GM03348 (cell line): Measurements from ENCODE around the gene PTPRN2.
"Not testable (repeated sequence)": the region's sequence is repeated elsewhere in the genome, so short reads cannot be mapped to it uniquely, and the experiment has no call there.

Experiments used
- DNase-seq: peaks from one replicate; pipeline ENCODE4 v3.0.0; 2012; ENCODE audit warnings: low spot score

PTPRN2 gene

DNA sequence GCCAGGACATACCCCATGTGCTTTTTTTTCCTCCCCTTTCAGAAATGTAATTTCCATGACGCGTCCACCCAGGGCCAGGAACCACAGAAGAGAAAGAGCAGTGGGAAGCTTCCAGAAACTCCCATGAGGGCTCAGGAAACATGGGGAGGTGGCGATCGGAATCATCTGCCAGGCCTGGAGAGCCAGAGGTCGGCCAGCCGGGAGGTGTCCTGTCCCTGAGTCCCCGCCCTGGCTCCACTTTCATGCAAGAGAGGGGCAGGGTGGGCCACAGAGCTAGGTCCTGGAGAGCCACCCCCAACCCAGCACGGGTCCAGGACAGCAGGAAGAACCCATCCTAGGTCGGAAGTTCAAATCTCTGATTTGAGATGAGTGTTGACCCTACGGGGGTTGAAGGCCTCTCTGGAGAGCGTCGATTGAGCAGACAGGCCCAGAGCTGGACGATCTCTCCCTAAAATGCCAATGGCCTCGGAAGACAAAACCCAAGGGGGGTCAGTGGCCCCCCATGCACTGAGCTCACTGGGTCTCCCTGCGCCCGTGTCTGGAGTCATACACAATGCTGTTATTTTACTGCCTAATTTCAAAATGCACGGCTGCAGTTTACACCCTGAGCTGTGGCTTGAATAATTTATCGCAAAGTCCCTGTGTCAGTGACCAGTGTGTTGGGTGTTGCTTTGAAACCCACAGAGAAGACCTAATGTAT lies 594.1 kb downstream of the PTPRN2 start:
- no peak for DNase-seq

DNA sequence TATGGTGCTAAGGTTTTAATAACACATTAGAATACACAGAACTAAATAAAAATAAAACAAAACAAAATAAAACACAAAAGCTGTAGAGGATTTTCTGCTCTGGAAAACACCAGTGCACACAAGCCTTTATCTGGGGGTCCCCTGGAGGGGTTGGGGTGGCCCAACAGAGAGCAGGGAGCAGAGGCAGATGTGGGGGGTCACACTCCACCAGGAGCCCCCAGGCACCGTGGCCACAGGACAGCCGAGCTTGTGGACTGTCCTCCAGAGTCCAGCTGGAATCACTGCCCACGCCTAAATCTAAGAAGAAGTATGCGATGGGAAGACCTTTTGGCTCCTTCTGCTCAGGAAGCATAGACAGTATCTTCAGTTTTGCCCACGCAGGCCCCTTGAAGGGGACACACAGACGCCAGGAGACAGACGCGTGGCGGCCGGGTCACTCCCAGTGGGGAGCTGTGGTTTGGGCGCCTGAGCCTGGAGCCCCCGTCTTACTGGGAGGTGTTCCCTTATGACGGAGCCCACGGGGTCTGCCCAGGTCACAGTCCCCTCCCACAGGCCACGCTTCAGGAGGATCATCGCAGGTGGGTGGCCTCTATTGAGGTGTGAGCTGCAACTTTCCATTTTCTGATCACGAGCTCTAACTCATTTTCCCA lies 595.0 kb downstream of the PTPRN2 start:
- DNase-seq: no peak

DNA sequence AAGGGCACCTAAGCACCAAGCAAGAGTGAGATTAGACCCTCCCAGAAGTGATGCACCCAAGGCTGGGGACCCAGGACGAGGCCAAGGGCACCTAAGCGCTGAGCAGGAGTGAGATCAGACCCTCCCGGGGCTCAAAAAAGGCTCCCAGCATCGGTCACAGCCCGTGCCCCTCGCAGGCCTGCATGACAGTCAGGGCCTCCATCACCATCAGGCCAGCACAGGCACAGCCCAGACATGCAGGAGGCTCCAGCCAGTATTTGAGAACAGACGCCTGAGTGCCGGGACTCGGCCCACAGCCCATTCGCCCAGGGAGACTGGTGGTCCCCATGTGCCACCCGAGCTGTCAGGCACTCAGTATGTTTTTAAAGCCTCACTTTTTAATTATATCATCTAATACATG lies 595.9 kb downstream of the PTPRN2 start:
- DNase-seq: no peak

DNA sequence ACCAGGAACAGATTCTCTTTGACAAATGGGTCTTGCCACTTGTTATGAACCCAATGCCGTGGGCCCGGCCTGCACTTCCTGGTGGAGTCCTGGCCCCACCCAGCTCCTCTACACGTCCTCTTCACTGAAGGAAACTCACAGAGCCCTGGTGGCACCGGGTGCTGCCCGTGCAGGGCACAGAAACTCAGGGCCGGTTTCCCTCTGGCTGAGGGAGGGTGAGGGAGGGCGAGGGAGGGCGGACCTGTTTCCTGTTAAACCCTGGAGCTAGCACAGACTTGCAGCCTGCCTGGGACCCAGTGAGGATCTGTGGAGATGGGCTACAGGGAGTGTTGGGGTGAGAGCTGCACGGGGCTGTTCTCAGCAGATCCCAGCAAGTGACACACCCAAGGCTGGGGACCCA lies 596.3 kb downstream of the PTPRN2 start:
- no peak for DNase-seq

DNA sequence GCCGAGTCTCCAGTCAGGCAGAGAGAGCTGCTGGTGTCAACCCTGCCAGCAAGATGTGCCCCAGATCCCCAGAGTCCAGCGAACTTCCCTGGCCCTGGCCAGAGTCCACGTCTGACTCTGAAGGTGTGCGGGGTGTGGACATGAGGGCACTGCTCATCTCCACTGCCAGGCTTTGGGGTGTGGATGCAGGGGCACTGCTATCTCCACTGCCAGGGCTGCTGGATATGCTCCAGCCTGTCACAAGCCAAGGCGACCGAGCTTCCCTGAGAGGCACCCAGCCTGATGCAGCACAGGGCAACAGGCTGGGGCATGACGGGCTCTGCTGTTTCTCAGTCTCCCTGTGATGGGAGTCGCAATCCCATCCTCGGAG lies 596.8 kb downstream of the PTPRN2 start:
- no peak for DNase-seq

DNA sequence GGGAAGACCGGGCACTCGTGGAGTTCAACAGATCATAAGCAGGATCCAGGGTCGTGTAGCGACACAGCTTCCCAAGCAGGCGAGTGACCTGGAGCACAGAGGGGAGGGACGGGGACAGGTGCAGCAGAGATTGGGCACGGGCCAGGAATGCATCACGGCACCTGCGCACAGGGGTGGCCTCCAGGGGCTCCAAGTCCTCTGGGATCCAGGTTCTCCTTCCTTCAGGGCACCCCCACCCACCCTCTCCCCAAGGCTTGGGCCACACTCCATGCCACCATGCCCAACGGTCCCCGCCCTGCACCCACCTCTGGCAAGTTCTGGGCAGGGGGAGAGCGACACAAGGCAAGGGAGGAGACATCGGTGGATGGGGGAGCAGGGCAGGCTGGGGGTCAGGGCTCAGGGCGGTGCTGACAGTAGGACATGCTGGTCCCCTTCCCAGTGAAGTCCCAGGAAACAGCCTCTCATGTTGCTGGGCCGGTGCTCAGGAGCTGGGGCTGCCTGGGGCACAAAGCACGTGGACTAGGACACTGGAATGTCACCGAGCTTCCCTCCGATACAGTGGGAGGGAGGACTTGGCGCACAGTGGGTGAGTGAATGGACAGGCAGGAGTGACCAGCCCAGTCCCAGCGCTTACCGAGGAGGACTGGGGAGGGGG lies 597.3 kb downstream of the PTPRN2 start:
- DNase-seq: no peak

DNA sequence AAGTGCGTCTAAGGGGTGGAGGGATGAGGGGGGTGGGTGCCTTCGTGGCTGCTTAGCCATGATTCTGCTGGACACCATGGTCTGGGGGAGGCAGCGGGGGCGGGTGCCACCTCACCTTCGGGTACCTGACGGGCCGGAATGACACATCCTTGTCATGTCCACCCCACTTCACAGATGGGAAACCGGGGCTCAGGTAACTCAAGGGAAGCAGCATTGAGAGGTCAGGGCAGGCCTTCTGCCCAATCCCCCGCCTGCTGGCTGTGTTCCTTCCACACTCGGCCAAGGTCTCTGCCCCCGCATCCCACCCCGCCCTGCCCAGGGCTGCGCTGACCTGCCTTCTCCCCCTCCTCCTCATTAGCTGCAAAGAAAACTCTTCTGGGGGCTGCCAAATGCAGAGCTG lies 598.0 kb downstream of the PTPRN2 start:
- no peak for DNase-seq

DNA sequence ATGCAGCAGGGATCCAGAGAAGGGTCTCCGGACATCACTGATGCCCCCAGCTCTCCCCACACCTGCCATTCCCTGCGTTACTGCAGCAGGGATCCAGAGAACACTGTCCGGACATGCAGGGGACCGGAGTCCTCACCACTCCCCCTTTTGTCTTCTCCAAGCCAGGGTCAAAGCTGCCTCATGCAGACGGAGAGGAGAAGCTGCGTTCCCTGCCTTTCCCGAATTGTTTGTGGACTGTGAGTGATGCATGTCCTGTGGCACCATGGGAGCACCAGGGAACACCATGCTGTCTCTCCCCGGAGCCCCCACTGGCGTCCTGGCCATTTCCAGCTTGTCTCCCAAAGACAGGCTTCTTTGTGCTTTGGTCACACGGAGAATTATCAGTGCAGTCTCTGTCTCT lies 599.7 kb downstream of the PTPRN2 start:
- no peak for DNase-seq

DNA sequence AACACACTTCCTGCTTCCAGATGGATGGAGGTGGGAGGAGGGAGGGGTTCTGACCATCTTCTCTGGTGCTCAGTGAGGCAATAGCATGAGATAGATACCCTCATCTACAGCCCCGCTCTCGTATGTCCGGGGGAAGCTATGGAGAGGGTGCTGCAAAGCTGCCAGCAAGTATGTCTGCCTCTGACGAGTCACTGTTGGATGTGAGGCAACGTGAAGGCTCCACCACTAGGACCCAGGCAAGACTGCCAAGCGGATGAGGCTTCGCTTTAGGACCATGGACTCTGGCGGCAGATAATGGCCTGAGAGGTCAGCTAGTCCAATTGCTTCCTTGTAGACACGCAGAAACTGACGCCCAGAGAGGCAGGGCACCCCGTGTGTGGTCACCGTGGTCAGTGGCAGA lies 601.6 kb downstream of the PTPRN2 start:
- DNase-seq: no peak

DNA sequence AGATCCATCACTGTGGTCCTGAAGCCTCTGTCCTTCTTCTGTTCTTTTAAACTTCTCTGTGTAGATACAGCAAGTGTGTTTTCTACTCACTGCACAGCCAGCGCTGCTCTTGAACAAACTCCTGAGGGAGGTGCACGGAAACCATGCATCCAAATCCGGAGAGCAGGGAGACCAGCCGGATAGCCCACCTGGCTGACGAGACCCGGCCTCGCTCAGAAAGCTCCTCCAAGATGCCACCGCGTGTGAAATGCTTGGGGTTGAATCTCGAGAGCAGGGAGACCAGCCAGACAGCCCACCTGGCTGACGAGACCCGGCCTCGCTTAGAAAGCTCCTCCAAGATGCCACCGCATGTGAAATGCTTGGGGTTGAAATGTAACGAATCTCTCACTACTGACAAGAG lies 602.0 kb downstream of the PTPRN2 start:
- DNase-seq: no peak

DNA sequence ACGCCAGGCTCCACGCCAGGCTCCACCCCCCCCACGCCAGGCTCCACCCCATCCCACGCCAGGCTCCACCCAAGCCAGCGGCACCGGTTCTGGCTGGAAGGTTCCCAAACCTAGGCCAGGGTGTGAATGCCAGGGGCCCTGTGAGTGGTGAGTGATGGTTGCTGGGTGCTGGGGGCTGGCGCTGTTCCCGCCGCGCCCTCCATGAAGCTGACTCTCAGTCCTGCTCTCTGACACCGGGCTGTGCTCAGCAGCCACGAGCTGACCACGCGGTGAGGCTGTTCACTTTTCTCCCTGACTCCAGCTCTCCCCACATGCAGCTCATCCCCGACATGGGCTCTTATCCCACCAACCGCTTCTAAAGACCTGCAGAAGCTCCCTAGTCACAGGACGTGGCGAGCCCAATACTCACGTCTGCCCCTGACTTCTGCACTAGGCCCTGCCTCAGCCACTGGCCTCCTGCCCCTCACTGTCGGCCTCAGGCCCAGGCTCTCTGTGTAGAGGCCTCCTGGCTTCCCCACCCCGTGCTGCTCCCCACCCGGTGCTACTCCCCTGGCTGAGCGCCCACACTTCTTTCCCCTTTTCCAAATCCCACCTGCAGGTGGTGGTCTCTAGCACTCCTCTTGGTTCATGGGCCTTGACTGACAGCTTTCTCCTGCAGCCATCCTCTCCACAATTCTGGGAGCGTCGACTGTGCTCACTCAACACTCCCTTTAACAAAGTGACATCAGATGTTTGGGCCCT lies 603.0 kb downstream of the PTPRN2 start:
- DNase-seq: no peak

DNA sequence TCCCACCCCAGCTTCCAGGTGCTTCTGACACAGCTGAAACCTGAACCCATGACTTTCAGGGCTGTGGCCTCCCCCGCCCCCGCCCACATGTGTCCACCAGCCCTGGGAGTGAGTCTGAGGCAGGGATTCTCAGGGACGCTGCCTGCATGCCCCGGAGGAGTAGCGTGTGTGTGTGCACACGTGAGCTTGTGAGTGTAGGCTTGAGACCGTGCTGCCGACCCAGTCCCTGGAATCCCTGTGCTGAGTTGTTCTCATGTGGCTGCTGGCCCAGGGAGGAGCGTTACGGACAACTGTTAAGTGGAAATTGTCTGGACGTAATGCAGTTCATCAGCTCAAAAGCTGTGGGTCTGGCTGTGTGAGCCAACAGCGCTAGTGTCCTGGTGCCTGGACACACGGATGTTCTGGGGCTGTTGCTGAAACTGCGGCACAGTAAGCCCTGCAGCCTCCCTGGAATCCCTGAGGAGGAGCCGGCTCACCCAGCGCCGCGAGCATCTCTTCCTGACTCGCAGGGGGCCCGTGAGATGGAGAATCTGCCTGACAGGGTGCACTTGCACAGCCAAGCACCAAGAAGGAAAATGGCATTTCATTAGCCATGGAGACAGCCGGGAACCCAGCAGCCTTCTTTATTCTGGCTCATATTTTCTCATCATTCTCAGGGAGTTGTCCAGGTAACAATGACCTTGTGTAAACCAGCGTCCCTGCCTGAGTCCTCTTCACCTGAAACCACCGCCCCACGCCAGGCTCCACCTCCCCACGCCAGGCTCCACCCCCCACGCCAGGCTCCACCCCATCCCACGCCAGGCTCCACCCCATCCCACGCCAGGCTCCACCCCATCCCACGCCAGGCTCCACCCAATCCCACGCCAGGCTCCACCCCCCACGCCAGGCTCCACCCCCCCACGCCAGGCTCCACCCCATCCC lies 603.9 kb downstream of the PTPRN2 start:
- no peak for DNase-seq

DNA sequence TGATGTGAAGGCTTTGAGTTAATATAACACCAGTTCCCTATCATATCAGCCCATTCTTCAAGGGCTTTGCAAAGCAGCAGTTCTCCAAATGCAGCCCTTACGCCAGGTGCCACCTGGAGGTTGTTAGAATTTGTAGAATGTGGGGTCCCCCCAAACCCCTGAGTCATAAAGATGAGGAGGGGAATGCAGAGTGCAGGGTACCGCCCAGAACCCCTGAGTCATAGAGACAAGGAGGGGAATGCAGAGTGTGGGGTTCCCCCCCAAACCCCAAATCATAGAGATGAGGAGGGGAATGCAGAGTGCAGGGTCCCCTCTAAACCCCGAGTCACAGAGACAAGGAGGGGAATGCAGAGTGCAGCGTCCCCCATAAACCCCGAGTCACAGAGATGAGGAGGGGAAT lies 605.8 kb downstream of the PTPRN2 start:
- no peak for DNase-seq

DNA sequence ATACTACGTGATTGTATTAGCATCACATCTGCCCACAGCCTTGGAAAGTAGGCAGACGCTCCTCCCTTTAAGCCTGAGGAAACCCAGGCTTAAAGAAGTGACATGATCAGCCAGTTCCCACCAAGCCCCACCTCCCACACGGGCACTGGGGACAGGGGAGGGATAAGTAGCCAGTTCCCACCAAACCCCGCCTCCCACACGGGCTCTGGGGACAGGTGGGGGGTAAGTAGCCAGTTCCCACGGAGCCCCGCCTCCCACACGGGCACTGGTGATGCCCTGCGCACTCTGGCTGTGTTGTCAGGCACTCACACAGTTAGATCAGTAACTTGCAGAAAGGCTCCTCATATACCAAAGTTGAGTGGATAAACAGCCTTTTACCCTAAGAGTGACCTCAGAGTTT lies 606.8 kb downstream of the PTPRN2 start:
- no peak for DNase-seq

DNA sequence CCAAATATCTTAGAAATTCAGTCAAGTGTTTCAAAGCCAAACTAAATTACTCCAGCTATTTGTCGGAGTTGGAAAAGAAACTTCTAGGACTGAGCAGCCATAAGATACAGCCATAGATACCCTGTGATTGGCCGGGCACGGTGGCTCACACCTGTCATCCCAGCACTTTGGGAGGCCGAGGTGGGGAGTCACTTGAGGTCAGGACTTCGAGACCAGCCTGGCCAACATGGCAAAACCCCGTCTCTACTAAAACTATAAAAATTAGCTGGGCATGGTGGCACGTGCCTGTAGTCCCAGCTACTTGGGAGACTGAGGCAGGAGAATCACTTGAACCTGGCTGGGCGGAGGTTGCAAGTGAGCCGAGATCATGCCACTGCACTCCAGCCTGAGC lies 607.3 kb downstream of the PTPRN2 start:
- DNase-seq: not testable (repeated sequence)

DNA sequence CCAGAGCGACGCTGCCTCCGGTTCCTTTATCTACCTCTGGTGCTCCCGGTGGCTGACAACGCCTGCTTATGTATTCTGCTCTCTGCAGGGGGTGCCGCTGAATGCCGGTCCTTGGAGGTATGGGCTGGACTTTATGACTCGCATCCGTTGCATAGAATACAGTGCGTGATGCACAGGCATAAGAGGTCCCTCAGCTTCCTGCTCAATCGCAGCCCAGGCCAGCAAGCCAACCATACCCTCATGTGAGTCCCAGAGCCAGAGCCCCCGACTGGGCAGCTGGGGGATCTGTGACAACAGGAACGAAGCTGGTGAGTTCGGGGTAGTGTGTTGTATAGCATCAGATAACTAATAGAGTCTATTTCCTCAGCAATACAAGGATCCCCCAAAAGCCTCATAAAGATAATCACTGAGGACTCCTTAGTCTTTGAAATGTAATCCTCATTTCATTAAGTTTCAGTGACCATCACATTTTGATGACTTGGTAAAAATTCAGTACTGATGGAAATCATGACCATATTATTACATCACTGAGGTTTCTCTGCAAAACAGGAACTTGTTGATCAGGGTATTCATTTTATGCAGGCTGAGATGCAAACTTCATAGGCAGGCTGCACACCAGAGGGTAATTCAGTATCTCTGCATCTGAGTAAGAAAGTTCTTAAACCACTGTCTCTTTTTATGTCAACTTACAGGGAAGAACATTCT lies 607.8 kb downstream of the PTPRN2 start:
- DNase-seq: no peak

DNA sequence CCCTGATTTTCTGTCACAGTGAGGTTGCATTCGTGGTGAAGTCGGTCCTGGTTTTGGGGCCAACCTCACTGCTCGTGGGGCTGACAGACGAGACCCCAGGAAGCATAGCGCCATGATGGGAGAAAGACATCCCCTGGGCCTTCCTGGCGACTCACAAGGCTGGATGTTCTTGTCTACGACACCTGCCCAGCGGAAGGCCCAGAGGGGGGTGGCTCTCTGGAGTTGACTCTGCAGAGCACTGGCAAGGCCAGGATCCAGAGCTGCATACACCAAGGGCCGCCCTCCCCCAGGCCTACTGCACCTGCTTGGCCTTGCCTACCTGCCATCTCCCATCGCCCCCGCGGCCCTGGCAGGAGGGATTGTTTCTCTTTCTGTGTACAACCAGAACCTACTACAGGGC lies 608.9 kb downstream of the PTPRN2 start:
- no peak for DNase-seq

DNA sequence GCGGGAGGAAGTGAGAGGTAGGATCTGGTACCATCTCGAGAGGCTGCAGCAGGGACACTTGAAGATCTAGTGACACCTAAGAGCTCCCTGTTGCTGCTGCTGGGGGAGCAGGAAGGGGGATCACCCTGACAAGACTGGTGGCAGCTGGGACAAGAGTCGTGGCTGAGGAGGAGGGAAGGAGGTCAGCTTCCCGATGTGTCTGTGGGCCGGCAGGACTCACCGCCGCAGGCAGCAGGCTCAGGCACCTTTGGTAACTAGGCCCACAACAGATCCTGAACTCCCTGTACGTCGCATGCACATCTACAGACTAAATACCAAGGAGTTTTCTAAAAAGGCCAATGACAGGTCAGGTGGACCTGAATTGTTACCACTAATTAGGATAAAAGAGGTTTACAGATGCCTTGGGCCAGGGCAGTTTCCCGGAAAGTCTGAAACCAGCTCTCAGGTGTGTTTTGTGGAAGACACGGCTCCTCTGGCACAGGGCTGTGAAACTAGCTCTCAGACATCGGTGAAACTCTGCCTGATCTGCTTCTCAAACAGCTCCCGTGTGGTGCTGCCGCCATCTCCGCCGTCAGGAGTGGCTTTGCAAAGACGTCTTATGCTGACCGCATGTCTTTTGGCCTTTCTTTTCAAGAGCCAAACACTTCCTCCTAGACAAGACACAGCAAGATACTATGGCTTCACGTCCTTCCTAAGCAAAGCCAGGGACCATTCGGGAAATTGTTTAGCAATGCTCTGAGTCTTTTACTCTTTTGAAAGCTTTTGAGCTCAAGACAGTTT lies 609.7 kb downstream of the PTPRN2 start:
- no peak for DNase-seq

DNA sequence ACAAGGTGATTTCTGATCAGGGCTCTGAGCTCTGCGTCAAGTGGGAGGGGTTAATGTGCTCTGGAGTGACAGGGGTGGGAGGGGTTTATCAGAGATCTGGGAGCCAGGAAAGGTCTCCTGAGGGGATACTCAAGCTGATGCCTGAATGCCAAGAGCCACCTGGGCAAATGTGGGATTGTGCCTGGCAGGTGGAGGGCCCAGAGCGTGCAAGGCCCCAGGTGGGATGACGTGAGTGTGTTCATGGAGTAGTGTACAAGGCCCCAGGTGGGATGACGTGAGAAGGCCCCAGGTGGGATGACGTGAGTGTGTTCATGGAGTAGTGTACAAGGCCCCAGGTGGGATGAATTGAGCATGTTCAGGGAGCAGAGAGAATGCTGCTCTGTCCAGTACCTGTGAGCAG lies 610.3 kb downstream of the PTPRN2 start:
- DNase-seq: no peak

DNA sequence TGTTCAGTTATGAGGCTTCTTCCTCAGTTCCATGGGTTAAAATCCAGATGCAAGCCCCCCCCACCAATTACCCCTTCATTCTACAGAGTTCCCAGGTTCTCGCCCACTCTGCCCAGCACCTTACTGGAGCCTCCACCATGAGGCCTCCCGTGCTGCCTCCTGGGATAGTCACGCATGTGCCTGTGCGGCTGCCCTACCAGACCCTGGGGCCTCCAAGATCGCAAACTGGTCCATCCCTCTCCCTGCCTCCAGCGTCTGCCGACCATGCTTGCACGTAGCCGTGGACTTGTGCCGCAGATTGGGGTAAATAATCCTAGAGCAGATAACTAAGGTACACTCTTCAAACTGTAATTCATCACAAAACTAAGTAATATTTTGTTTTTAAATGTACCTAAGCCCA lies 611.2 kb downstream of the PTPRN2 start:
- no peak for DNase-seq
